Natural killer cell treated with Interleukin-12 subunit alpha and Interleukin-12 subunit beta and Interleukin-15 and Interleukin-18, amount 100 ng/mL, for 72 hours (primary cell): ENCODE results near the gene IL4I1. TPM values are rescaled to one million over a fixed set of nuclear protein-coding genes. Genes with fewer than 3 reads are reported as not detected.
A peak's percentile ranks its signal among the peaks of the same experiment; 100 is the strongest.

Source experiments
- ATAC-seq, 2 donors: fragments of 150-1000 bp; cut with Tn5 transposase in 1 of 2; sonication (Bioruptor Pico), chemical (Tn5 transposase) in 1 of 2; 2 replicates each; pipeline ENCODE4 v1.10.0; 2021
- DNase-seq: peaks from one replicate; pipeline ENCODE4 v3.0.0; 2022; ENCODE audit warnings: low spot score
- H3K27ac Mint-ChIP-seq, 2 donors: 1 replicate in 1 of 2; 2 replicates in 1 of 2; pipeline ENCODE4 v1.8.0; 2022; ENCODE audit warnings: mixed read lengths in 2 of 2, mild to moderate bottlenecking in 1 of 2, moderate library complexity in 1 of 2
- H3K27me3 Mint-ChIP-seq, 2 donors: 1 replicate in 1 of 2; 2 replicates in 1 of 2; pipeline ENCODE4 v1.8.0; 2022; ENCODE audit warnings: mixed read lengths in 2 of 2
- H3K36me3 Mint-ChIP-seq: one replicate; pipeline ENCODE4 v1.8.0; 2022; ENCODE audit warnings: mixed read lengths
- H3K4me1 Mint-ChIP-seq, 2 donors: 1 replicate in 1 of 2; 2 replicates in 1 of 2; pipeline ENCODE4 v1.8.0; 2022; ENCODE audit warnings: low read depth in 2 of 2, mixed read lengths in 2 of 2, mild to moderate bottlenecking in 1 of 2
- H3K4me3 Mint-ChIP-seq: one replicate; pipeline ENCODE4 v1.8.0; 2022; ENCODE audit warnings: mixed read lengths
- H3K9me3 Mint-ChIP-seq: 2 replicates; pipeline ENCODE4 v1.8.0; 2022; ENCODE audit warnings: mixed read lengths
- total RNA-seq, 2 donors: library from RNA; stranded (reverse); gene quantifications; one replicate each; pipeline ENCODE4 v1.2.3, GENCODE V29; 2022

The IL4I1 gene
- total RNA-seq, 2 donors from 2014 or later = 2.4 to 15.1 TPM

GRCh38 chr19:49895566-49896297 lies 955 bp downstream of the IL4I1 start:
- DNase-seq (no peak), ATAC-seq (no peak)
- peak overlapping the region; percentile 80 to 89 for H3K27ac Mint-ChIP-seq
- peaks cover 36 to 46% of the 10 kb centered on the region in 2 donors for H3K4me1 Mint-ChIP-seq
- H3K27me3 Mint-ChIP-seq = peaks cover 0 to 2% of the 10 kb centered on the region in 2 donors
- peak overlapping the region; percentile 91 for H3K4me3 Mint-ChIP-seq
- no peaks in the 10 kb centered on the region for H3K36me3 Mint-ChIP-seq
- H3K9me3 Mint-ChIP-seq = no peaks in the 10 kb centered on the region

- no peaks in the 10 kb centered on the region for H3K36me3 Mint-ChIP-seq
- peak; percentile 26 to 69 for ATAC-seq
- peaks cover 36 to 47% of the 10 kb centered on the region in 2 donors for H3K4me1 Mint-ChIP-seq
- no peak for DNase-seq
- H3K4me3 Mint-ChIP-seq = peak overlapping the region; percentile 58
- H3K9me3 Mint-ChIP-seq = no peaks in the 10 kb centered on the region
- H3K27me3 Mint-ChIP-seq = peaks cover 0 to 2% of the 10 kb centered on the region in 2 donors
- H3K27ac Mint-ChIP-seq = peak overlapping the region in 1 of 2 donors; percentile 89
Observed at GRCh38 chr19:49894879-49895565, 1.7 kb downstream of the IL4I1 start.

GRCh38 chr19:49894011-49894664 lies 2.5 kb downstream of the IL4I1 start:
- DNase-seq = no peak
- H3K27ac Mint-ChIP-seq = peak overlapping the region in 1 of 2 donors; percentile 89
- peak overlapping the region; percentile 58 for H3K4me3 Mint-ChIP-seq
- peaks cover 36 to 47% of the 10 kb centered on the region in 2 donors for H3K4me1 Mint-ChIP-seq
- ATAC-seq = no peak
- no peaks in the 10 kb centered on the region for H3K9me3 Mint-ChIP-seq
- H3K36me3 Mint-ChIP-seq = no peaks in the 10 kb centered on the region
- peaks cover 0 to 2% of the 10 kb centered on the region in 2 donors for H3K27me3 Mint-ChIP-seq

GRCh38 chr19:49892716-49893115 lies 4.0 kb downstream of the IL4I1 start:
- Mint-ChIP-seq H3K27ac (peak overlapping the region; percentile 15), H3K9me3 (no peaks in the 10 kb centered on the region), H3K4me3 (peak overlapping the region; percentile 20), H3K4me1 (peaks cover 33 to 44% of the 10 kb centered on the region in 2 donors), H3K27me3 (peaks cover 0 to 2% of the 10 kb centered on the region in 2 donors), H3K36me3 (no peaks in the 10 kb centered on the region)
- ATAC-seq (no peak), DNase-seq (no peak)

- Mint-ChIP-seq H3K9me3 (no peaks in the 10 kb centered on the region), H3K4me1 (peaks cover 20 to 31% of the 10 kb centered on the region in 2 donors), H3K4me3 (no peak overlapping the region), H3K36me3 (no peaks in the 10 kb centered on the region), H3K27ac (no peak overlapping the region), H3K27me3 (peaks cover 0 to 2% of the 10 kb centered on the region in 2 donors)
- ATAC-seq = no peak
- no peak for DNase-seq
Observed at GRCh38 chr19:49891393-49891792, 5.3 kb downstream of the IL4I1 start.

- no peaks in the 10 kb centered on the region for H3K9me3 Mint-ChIP-seq
- peak; percentile 64 to 80 for ATAC-seq
- H3K4me3 Mint-ChIP-seq = peak overlapping the region; percentile 62
- no peaks in the 10 kb centered on the region for H3K36me3 Mint-ChIP-seq
- H3K27ac Mint-ChIP-seq = no peak overlapping the region
- no peak for DNase-seq
- H3K4me1 Mint-ChIP-seq = peaks cover 14 to 24% of the 10 kb centered on the region in 2 donors
- H3K27me3 Mint-ChIP-seq = peaks cover 0 to 2% of the 10 kb centered on the region in 2 donors
Observed at GRCh38 chr19:49890349-49891311, 6.1 kb downstream of the IL4I1 start.

GRCh38 chr19:49889687-49890348 lies 6.9 kb downstream of the IL4I1 start:
- peak overlapping the region; percentile 62 for H3K4me3 Mint-ChIP-seq
- peaks cover 0 to 2% of the 10 kb centered on the region in 2 donors for H3K27me3 Mint-ChIP-seq
- H3K36me3 Mint-ChIP-seq = no peaks in the 10 kb centered on the region
- ATAC-seq = peak; percentile 70 to 83
- peaks cover 14 to 21% of the 10 kb centered on the region in 2 donors for H3K4me1 Mint-ChIP-seq
- DNase-seq = no peak
- no peaks in the 10 kb centered on the region for H3K9me3 Mint-ChIP-seq
- H3K27ac Mint-ChIP-seq = no peak overlapping the region

- no peaks in the 10 kb centered on the region for H3K36me3 Mint-ChIP-seq
- H3K4me1 Mint-ChIP-seq = peaks cover 14 to 15% of the 10 kb centered on the region in 2 donors
Observed at GRCh38 chr19:49889038-49889686, 7.5 kb downstream of the IL4I1 start.

GRCh38 chr19:49888510-49888824 lies 8.2 kb downstream of the IL4I1 start:
- ATAC-seq (no peak), DNase-seq (no peak)
- Mint-ChIP-seq H3K9me3 (no peaks in the 10 kb centered on the region), H3K27ac (no peak overlapping the region), H3K27me3 (peaks cover 0 to 2% of the 10 kb centered on the region in 2 donors), H3K4me1 (peaks cover 12 to 15% of the 10 kb centered on the region in 2 donors), H3K36me3 (no peaks in the 10 kb centered on the region), H3K4me3 (no peak overlapping the region)

More at GRCh38 chr19:49889038-49889686, 7.5 kb downstream of the IL4I1 start:
- Mint-ChIP-seq H3K27ac (no peak overlapping the region), H3K27me3 (peaks cover 0 to 2% of the 10 kb centered on the region in 2 donors), H3K9me3 (no peaks in the 10 kb centered on the region), H3K4me3 (no peak overlapping the region)
- ATAC-seq (no peak), DNase-seq (no peak)

- H3K9me3 Mint-ChIP-seq = no peaks in the 10 kb centered on the region
- no peak for DNase-seq
- H3K27ac Mint-ChIP-seq = no peak overlapping the region
- peaks cover 0 to 2% of the 10 kb centered on the region in 2 donors for H3K27me3 Mint-ChIP-seq
- H3K4me1 Mint-ChIP-seq = peaks cover 6 to 11% of the 10 kb centered on the region in 2 donors
- no peak for ATAC-seq
- no peaks in the 10 kb centered on the region for H3K36me3 Mint-ChIP-seq
- H3K4me3 Mint-ChIP-seq = no peak overlapping the region
Observed at GRCh38 chr19:49887665-49888509, 8.8 kb downstream of the IL4I1 start.

GRCh38 chr19:49887037-49887664 lies 9.5 kb downstream of the IL4I1 start:
- Mint-ChIP-seq H3K27ac (no peak overlapping the region), H3K4me3 (no peak overlapping the region), H3K36me3 (no peaks in the 10 kb centered on the region), H3K9me3 (no peaks in the 10 kb centered on the region), H3K27me3 (no peaks in the 10 kb centered on the region), H3K4me1 (peaks cover 0 to 7% of the 10 kb centered on the region in 2 donors)
- DNase-seq = no peak
- ATAC-seq = no peak
